WTC11 (cell line): ENCODE data around the gene CTBP1. TPM values are rescaled to one million over a fixed set of nuclear protein-coding genes. Genes with fewer than 3 reads are reported as not detected.

Experiments used
- ATAC-seq: fragments of 200-7000 bp; cut with Tn5 transposase; 2 replicates; pipeline ENCODE4 v1.10.0; 2021; ENCODE audit warnings: mild to moderate bottlenecking, moderate library complexity
- CTCF ChIA-PET: fragments of 300-600 bp; sonication (Branson Sonifier 250); formaldehyde crosslinking; loops from one replicate; lab custom pipeline; 2021; ENCODE audit warnings: antibody characterized with exemption; lab: Charles Lee
- POLR2A ChIA-PET: fragments of 350-600 bp; sonication (Branson Sonifier 250); formaldehyde crosslinking; loops from one replicate; lab custom pipeline; 2021; ENCODE audit warnings: antibody characterized with exemption; lab: Charles Lee
- DNase-seq: peaks from one replicate; pipeline ENCODE4 v3.0.0; 2021; ENCODE audit warnings: low spot score
- H3K27ac Mint-ChIP-seq: 2 replicates; pipeline ENCODE4 v1.8.0; 2021; ENCODE audit warnings: mixed read lengths
- H3K27me3 Mint-ChIP-seq: 2 replicates; pipeline ENCODE4 v1.8.0; 2021; ENCODE audit warnings: low read depth, mild to moderate bottlenecking, moderate library complexity, mixed read lengths
- H3K36me3 Mint-ChIP-seq: 2 replicates; pipeline ENCODE4 v1.8.0; 2021; ENCODE audit warnings: mixed read lengths
- H3K4me1 Mint-ChIP-seq: 2 replicates; pipeline ENCODE4 v1.8.0; 2022; ENCODE audit warnings: mixed read lengths
- H3K4me3 Mint-ChIP-seq: 2 replicates; pipeline ENCODE4 v1.8.0; 2021; ENCODE audit warnings: mild to moderate bottlenecking, moderate library complexity, mixed read lengths
- H3K9me3 Mint-ChIP-seq: 2 replicates; pipeline ENCODE4 v1.8.0; 2021; ENCODE audit warnings: mixed read lengths
- ATF1 ChIP-seq: sonication (generic); formaldehyde crosslinking; IDR thresholded peaks from 2 replicates; pipeline ENCODE4 v1.8.1; 2023; ENCODE audit warnings: mild to moderate bottlenecking, moderate library complexity, missing genetic modification reagents
- ATF6 ChIP-seq: sonication (generic); formaldehyde crosslinking; IDR thresholded peaks from 2 replicates; pipeline ENCODE4 v1.8.1; 2023; ENCODE audit warnings: mild to moderate bottlenecking, missing genetic modification reagents
- CDX4 ChIP-seq: fragments of 250-450 bp; sonication (Bioruptor Pico); IDR thresholded peaks from 2 replicates; pipeline ENCODE4 v1.9.0; 2021; ENCODE audit warnings: moderate library complexity, mild to moderate bottlenecking, inconsistent platforms, borderline replicate concordance
- E2F1 ChIP-seq: sonication (generic); formaldehyde crosslinking; IDR thresholded peaks from 2 replicates; pipeline ENCODE4 v1.8.0; 2022; ENCODE audit warnings: mild to moderate bottlenecking, missing genetic modification reagents
- ELF4 ChIP-seq: sonication (generic); formaldehyde crosslinking; IDR thresholded peaks from 2 replicates; pipeline ENCODE4 v1.8.1; 2022; ENCODE audit warnings: low read depth, mild to moderate bottlenecking, moderate library complexity, missing genetic modification reagents
- ETV6 ChIP-seq: sonication (generic); formaldehyde crosslinking; IDR thresholded peaks from 2 replicates; pipeline ENCODE4 v1.8.1; 2022; ENCODE audit warnings: mild to moderate bottlenecking, missing genetic modification reagents
- FOXP1 ChIP-seq: sonication (generic); formaldehyde crosslinking; IDR thresholded peaks from 2 replicates; pipeline ENCODE4 v1.8.0; 2022; ENCODE audit warnings: missing genetic modification reagents, mild to moderate bottlenecking, moderate library complexity, borderline replicate concordance
- GRHL2 ChIP-seq: fragments of 250-450 bp; sonication (Bioruptor Pico); IDR thresholded peaks from 2 replicates; pipeline ENCODE4 v1.8.0; 2022; ENCODE audit warnings: mild to moderate bottlenecking, moderate library complexity; ENCODE audit not compliant: insufficient replicate concordance, severe bottlenecking
- KAT7 ChIP-seq: sonication (generic); formaldehyde crosslinking; IDR thresholded peaks from 2 replicates; pipeline ENCODE4 v1.8.1; 2023; ENCODE audit warnings: missing genetic modification reagents, mild to moderate bottlenecking, borderline replicate concordance
- MLX ChIP-seq: sonication (generic); formaldehyde crosslinking; IDR thresholded peaks from 2 replicates; pipeline ENCODE4 v1.8.1; 2023; ENCODE audit warnings: mild to moderate bottlenecking, missing genetic modification reagents, moderate library complexity
- NFATC4 ChIP-seq: fragments of 250-450 bp; sonication (Bioruptor Pico); IDR thresholded peaks from 2 replicates; pipeline ENCODE4 v1.9.0; 2021; ENCODE audit warnings: mild to moderate bottlenecking
- NR1H2 ChIP-seq: sonication (generic); formaldehyde crosslinking; IDR thresholded peaks from 2 replicates; pipeline ENCODE4 v1.9.0; 2021; ENCODE audit warnings: mild to moderate bottlenecking, moderate library complexity, missing genetic modification reagents
- OVOL2 ChIP-seq: fragments of 250-450 bp; sonication (Bioruptor Pico); IDR thresholded peaks from 2 replicates; pipeline ENCODE4 v1.9.0; 2021; ENCODE audit warnings: mild to moderate bottlenecking, borderline replicate concordance
- RELA ChIP-seq: sonication (generic); formaldehyde crosslinking; IDR thresholded peaks from 2 replicates; pipeline ENCODE4 v1.8.1; 2022; ENCODE audit warnings: missing genetic modification reagents, mild to moderate bottlenecking, borderline replicate concordance
- RORB ChIP-seq: fragments of 250-450 bp; sonication (Bioruptor Pico); IDR thresholded peaks from 2 replicates; pipeline ENCODE4 v1.9.0; 2021; ENCODE audit warnings: mild to moderate bottlenecking
- SP1 ChIP-seq: sonication (generic); formaldehyde crosslinking; conservative IDR thresholded peaks from 2 replicates; pipeline ENCODE4 v1.8.1; 2022; ENCODE audit warnings: missing genetic modification reagents
- TEAD1 ChIP-seq: sonication (generic); formaldehyde crosslinking; IDR thresholded peaks from 2 replicates; pipeline ENCODE4 v1.8.0; 2022; ENCODE audit warnings: mild to moderate bottlenecking, missing genetic modification reagents
- ZMAT4 ChIP-seq: fragments of 250-450 bp; sonication (Bioruptor Pico); IDR thresholded peaks from 2 replicates; pipeline ENCODE4 v1.9.0; 2021; ENCODE audit warnings: mild to moderate bottlenecking
- ZNF317 ChIP-seq: sonication (generic); formaldehyde crosslinking; IDR thresholded peaks from 2 replicates; pipeline ENCODE4 v1.8.1; 2023; ENCODE audit warnings: low read depth, mild to moderate bottlenecking, moderate library complexity, missing genetic modification reagents, borderline replicate concordance
- total RNA-seq: library from RNA; stranded (reverse); gene quantifications from 3 replicates; pipeline ENCODE4 v1.2.3, GENCODE V29; 2021
- TF ChIP-seq, protein P1 (sequence below): sonication (generic); formaldehyde crosslinking; IDR thresholded peaks from 2 replicates; pipeline ENCODE4 v1.8.1; 2023; ENCODE audit warnings: mild to moderate bottlenecking, moderate library complexity, missing genetic modification reagents
- TF ChIP-seq, protein P2 (sequence below): sonication (generic); formaldehyde crosslinking; IDR thresholded peaks from 2 replicates; pipeline ENCODE4 v1.8.1; 2023; ENCODE audit warnings: mild to moderate bottlenecking, missing genetic modification reagents

Gene CTBP1
- total RNA-seq, 1 experiment from 2014 or later, result 143 TPM

- TF ChIP-seq E2F1 (CRISPR knock-in tag), result no peak
- TF ChIP-seq NFATC4 (CRISPR knock-in tag), result no peak
- TF ChIP-seq, protein P1, sequence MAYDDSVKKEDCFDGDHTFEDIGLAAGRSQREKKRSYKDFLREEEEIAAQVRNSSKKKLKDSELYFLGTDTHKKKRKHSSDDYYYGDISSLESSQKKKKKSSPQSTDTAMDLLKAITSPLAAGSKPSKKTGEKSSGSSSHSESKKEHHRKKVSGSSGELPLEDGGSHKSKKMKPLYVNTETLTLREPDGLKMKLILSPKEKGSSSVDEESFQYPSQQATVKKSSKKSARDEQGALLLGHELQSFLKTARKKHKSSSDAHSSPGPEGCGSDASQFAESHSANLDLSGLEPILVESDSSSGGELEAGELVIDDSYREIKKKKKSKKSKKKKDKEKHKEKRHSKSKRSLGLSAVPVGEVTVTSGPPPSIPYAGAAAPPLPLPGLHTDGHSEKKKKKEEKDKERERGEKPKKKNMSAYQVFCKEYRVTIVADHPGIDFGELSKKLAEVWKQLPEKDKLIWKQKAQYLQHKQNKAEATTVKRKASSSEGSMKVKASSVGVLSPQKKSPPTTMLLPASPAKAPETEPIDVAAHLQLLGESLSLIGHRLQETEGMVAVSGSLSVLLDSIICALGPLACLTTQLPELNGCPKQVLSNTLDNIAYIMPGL (CRISPR knock-in tag), result no peak
- TF ChIP-seq ATF6, result no peak
- TF ChIP-seq NR1H2 (CRISPR knock-in tag), result no peak
- no peak for TF ChIP-seq TEAD1 (CRISPR knock-in tag)
- no peak for TF ChIP-seq MLX
- no peak for TF ChIP-seq ATF1 (CRISPR knock-in tag)
- no peak for TF ChIP-seq RORB (CRISPR knock-in tag)
- TF ChIP-seq ZNF317, result no peak
- no peak for TF ChIP-seq CDX4
These were observed 18.2 kb upstream of the CTBP1 start (continued) for GRCh38 chr4:1266881-1267763.

DNA sequence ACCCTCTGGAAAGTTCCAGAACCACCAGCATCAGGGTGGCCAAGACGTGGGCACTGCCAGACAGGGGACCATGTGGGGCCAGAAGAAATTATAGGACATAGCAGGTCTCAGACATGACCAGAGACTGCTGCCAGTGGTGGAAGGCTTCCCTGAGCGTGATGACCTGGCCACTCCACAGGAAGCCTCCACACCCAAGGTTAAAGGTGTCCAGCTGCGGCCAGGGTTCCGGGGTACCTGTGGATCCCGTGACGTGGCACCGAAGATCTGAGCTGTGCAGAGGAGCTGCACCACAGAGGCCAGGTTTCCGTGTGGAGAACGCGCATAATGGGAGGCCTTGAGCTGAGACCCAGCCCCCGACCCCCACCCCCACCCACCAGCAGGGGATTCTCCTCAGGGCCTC, 16.4 kb upstream of the CTBP1 start:
- H3K27me3 Mint-ChIP-seq, result peaks cover 5% of the 10 kb centered on the region; the same call in 1 of the 2 replicates
- H3K36me3 Mint-ChIP-seq, result peaks cover 24% of the 10 kb centered on the region
- no peak for DNase-seq
- no peaks in the 10 kb centered on the region for H3K4me1 Mint-ChIP-seq
- no peak overlapping the region for H3K4me3 Mint-ChIP-seq
- POLR2A ChIA-PET, result no interaction called here
- no peak overlapping the region for H3K27ac Mint-ChIP-seq
- no peak for TF ChIP-seq SP1 (CRISPR knock-in tag)
- TF ChIP-seq, protein P2, sequence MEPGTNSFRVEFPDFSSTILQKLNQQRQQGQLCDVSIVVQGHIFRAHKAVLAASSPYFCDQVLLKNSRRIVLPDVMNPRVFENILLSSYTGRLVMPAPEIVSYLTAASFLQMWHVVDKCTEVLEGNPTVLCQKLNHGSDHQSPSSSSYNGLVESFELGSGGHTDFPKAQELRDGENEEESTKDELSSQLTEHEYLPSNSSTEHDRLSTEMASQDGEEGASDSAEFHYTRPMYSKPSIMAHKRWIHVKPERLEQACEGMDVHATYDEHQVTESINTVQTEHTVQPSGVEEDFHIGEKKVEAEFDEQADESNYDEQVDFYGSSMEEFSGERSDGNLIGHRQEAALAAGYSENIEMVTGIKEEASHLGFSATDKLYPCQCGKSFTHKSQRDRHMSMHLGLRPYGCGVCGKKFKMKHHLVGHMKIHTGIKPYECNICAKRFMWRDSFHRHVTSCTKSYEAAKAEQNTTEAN (CRISPR knock-in tag), result no peak
- TF ChIP-seq, all 79 proteins: peak for 0
- ATAC-seq, result no peak
- peaks cover 42% of the 10 kb centered on the region for H3K9me3 Mint-ChIP-seq
- CTCF ChIA-PET, result interaction anchor here (0.9 kb wide), 1 partner anchor 21 kb away, joined by 4 read pairs; no protein-coding TSS in a partner anchor

GRCh38 chr4:1264942-1265341, 16.0 kb upstream of the CTBP1 start:
- H3K27me3 Mint-ChIP-seq, result peaks cover 5% of the 10 kb centered on the region; the same call in 1 of the 2 replicates
- peaks cover 24% of the 10 kb centered on the region for H3K36me3 Mint-ChIP-seq
- ATAC-seq, result no peak
- CTCF ChIA-PET, result interaction anchor here (0.9 kb wide), 1 partner anchor 21 kb away, joined by 4 read pairs; no protein-coding TSS in a partner anchor
- no peaks in the 10 kb centered on the region for H3K4me1 Mint-ChIP-seq
- POLR2A ChIA-PET, result no interaction called here
- DNase-seq, result no peak
- H3K4me3 Mint-ChIP-seq, result no peak overlapping the region
- H3K27ac Mint-ChIP-seq, result no peak overlapping the region
- H3K9me3 Mint-ChIP-seq, result peaks cover 38% of the 10 kb centered on the region
- TF ChIP-seq KAT7 (CRISPR knock-in tag) (no peak), ATF6 (no peak), ETV6 (CRISPR knock-in tag) (no peak), ELF4 (CRISPR knock-in tag) (no peak), GRHL2 (CRISPR knock-in tag) (no peak), ZMAT4 (CRISPR knock-in tag) (no peak), FOXP1 (CRISPR knock-in tag) (no peak), OVOL2 (no peak), RELA (no peak)
